HepG2 (cell line): Measurements from ENCODE around the gene THRB.

Experiments used
- CHD4 ChIP-seq: fragments of 200-600 bp; sonication (generic); IDR thresholded peaks from 2 replicates; pipeline ENCODE4 v1.7.0; 2017; ENCODE audit warnings: mild to moderate bottlenecking, low read length, borderline replicate concordance
- DDIT3 ChIP-seq: sonication (generic); formaldehyde crosslinking; IDR thresholded peaks from 2 replicates; pipeline ENCODE4 v1.4.0; 2020; ENCODE audit warnings: mild to moderate bottlenecking, missing genetic modification reagents
- GABPA ChIP-seq, 2 experiments: IDR thresholded peaks; 2 replicates each; pipeline ENCODE4 v1.6.1; 2011 to 2016; ENCODE audit warnings: low read depth in 2 of 2, low read length in 1 of 2, missing biosample characterization in 1 of 2, missing genetic modification characterization in 1 of 2
- TBL1XR1 ChIP-seq: fragments of 150-350 bp; IDR thresholded peaks from 2 replicates; pipeline ENCODE4 v1.6.1; 2014; ENCODE audit warnings: borderline replicate concordance, low read length; ENCODE audit not compliant: partially characterized antibody
- UBTF ChIP-seq: sonication (generic); formaldehyde crosslinking; IDR thresholded peaks from 2 replicates; pipeline ENCODE4 v1.4.0; 2020; ENCODE audit warnings: mild to moderate bottlenecking, missing genetic modification reagents
- ZFP36 ChIP-seq: fragments of 150-350 bp; IDR thresholded peaks from 2 replicates; pipeline ENCODE4 v1.6.1; 2018; ENCODE audit warnings: borderline replicate concordance, low read length, low read depth; ENCODE audit not compliant: partially characterized antibody
- ZHX1 ChIP-seq: sonication (generic); formaldehyde crosslinking; IDR thresholded peaks from 2 replicates; pipeline ENCODE4 v1.8.1; 2022; ENCODE audit warnings: low read depth, mild to moderate bottlenecking, missing genetic modification reagents

- TF ChIP-seq DDIT3 (CRISPR knock-in tag) (no peak), TBL1XR1 (no peak), ZFP36 (no peak), UBTF (CRISPR knock-in tag) (peak; percentile 59), CHD4 (no peak; the same call in 1 of the 2 replicates), ZHX1 (no peak), GABPA (IDR thresholded peaks at IDR 0.05; ENCODE audit: low read depth, low read length) (no peak), GABPA (CRISPR knock-in tag; IDR thresholded peaks at IDR 0.05; ENCODE audit: low read depth) (peak; percentile 47)
These were observed 43.1 kb downstream of the THRB start for GRCh38 chr3:24451461-24452099.
